PFSK-1 (cell line): Measurements from ENCODE around the gene DCD.

Source experiments
- FOXP2 ChIP-seq: optimal IDR thresholded peaks from 2 replicates; pipeline ENCODE3; 2011; ENCODE audit warnings: borderline replicate concordance, control low read depth, inconsistent platforms; ENCODE audit not compliant: insufficient read depth; ENCODE audit errors: extremely low read length, extremely low read depth
- POLR2AphosphoS5 ChIP-seq: IDR thresholded peaks from 2 replicates; pipeline ENCODE4 v1.6.1; 2012; ENCODE audit warnings: low read depth, mild to moderate bottlenecking, control low read depth, low read length, moderate library complexity
- SIN3A ChIP-seq: IDR thresholded peaks from 2 replicates; pipeline ENCODE4 v1.6.1; 2012; ENCODE audit warnings: mild to moderate bottlenecking, low read length, moderate library complexity, borderline replicate concordance; ENCODE audit not compliant: insufficient read depth
- TAF1 ChIP-seq: IDR thresholded peaks from 2 replicates; pipeline ENCODE4 v1.6.1; 2012; ENCODE audit warnings: low read length, control low read depth, borderline replicate concordance; ENCODE audit not compliant: insufficient read depth
- TF ChIP-seq, protein P1 (sequence below), 2 experiments: IDR thresholded peaks; 2 replicates each; pipeline versions ENCODE4 v1.6.1 to v1.8.0; 2011 to 2012; ENCODE audit warnings: low read depth in 2 of 2, low read length in 2 of 2, control low read depth in 1 of 2, inconsistent platforms in 1 of 2, mild to moderate bottlenecking in 1 of 2, moderate library complexity in 1 of 2; ENCODE audit not compliant: insufficient read depth in 1 of 2

DCD gene

DNA sequence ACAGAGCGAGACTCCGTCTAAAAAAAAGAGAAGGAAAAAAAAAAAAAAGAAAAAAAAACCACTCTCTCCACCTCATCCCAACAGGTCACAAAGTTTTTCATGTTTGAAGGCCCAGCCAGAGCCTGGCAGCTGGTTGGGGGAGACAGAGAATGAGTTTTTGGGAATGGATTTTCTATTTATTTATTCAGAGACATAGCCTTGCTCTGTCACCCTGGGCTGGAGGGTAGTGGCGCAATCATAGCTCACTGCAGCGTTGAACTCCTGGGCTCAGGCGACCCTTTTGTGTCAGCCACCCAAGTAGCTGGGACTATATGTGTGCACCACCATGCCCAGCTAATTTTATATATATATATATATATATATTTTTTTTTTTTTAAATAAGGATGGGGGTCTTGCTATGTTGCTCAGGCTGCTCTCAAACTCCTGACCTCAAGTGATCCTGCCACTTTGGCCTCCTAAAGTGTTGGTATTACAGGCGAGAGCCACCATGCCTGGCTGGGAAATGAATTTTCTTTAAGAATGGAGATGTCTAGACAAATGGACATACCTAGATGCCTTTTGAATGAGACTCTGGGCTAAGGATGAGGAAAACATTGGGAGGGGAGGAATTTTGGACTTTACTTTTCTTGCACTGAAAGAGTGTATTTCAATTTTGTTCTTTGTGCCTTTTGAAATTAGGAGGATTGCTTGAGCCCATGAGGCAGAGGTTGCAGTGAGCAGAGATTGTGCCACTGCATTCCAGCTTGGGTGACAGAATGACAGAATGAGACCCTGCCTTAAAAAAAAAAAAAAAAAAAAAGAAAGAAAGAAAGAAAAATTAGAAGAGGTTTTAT is 42.8 kb downstream of the DCD start:
- TF ChIP-seq TAF1 = no peak
- no peak for TF ChIP-seq SIN3A
- TF ChIP-seq POLR2AphosphoS5 = no peak
- TF ChIP-seq FOXP2 = no peak
- TF ChIP-seq, protein P1, sequence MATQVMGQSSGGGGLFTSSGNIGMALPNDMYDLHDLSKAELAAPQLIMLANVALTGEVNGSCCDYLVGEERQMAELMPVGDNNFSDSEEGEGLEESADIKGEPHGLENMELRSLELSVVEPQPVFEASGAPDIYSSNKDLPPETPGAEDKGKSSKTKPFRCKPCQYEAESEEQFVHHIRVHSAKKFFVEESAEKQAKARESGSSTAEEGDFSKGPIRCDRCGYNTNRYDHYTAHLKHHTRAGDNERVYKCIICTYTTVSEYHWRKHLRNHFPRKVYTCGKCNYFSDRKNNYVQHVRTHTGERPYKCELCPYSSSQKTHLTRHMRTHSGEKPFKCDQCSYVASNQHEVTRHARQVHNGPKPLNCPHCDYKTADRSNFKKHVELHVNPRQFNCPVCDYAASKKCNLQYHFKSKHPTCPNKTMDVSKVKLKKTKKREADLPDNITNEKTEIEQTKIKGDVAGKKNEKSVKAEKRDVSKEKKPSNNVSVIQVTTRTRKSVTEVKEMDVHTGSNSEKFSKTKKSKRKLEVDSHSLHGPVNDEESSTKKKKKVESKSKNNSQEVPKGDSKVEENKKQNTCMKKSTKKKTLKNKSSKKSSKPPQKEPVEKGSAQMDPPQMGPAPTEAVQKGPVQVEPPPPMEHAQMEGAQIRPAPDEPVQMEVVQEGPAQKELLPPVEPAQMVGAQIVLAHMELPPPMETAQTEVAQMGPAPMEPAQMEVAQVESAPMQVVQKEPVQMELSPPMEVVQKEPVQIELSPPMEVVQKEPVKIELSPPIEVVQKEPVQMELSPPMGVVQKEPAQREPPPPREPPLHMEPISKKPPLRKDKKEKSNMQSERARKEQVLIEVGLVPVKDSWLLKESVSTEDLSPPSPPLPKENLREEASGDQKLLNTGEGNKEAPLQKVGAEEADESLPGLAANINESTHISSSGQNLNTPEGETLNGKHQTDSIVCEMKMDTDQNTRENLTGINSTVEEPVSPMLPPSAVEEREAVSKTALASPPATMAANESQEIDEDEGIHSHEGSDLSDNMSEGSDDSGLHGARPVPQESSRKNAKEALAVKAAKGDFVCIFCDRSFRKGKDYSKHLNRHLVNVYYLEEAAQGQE (IDR thresholded peaks at IDR 0.05; ENCODE audit: insufficient read depth in 1 of 2, low read depth in 2 of 2, low read length in 2 of 2) = no peak

DNA sequence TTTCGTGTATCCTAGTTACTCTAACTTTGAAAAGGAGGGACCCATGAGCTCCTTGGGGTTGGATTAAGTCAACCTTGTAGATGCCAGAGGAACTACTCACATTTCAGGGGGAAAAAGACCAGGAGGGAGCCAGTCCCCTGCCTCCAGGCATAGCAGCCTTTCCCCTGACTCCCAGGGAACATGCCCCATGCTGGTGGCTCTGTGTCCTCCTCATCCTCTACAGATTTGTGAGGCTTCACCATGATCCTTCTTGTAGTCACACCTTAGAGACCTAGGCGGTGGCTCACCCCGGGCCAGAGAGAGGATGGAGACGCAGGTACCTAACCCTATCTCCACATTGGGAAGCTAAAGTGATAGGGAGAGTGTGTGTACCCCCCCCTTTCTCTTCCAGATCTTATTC is 43.7 kb downstream of the DCD start:
- TF ChIP-seq, protein P1 (IDR thresholded peaks at IDR 0.05; ENCODE audit: insufficient read depth in 1 of 2, low read depth in 2 of 2, low read length in 2 of 2) = no peak
- TF ChIP-seq POLR2AphosphoS5 (no peak), TAF1 (no peak), FOXP2 (no peak), SIN3A (no peak)

DNA sequence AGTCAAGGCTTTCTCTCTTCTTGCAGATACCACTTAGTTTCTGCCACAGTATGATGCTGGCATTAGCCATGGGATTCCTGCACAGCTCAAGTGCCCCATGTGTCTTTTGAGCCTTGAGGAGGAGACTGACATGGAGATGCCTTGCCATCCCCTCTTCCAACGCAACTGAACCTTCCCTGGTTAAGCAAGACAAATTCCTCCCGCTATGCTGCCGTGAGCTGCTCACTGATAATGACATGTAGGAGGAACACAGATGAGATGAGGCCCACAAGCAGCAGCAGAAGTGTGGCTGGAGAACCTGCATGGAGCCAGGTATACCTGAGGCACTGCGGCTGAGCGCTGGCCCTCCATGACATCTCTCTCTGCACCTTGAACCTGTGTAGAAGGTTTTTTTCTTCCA is 44.3 kb downstream of the DCD start:
- no peak for TF ChIP-seq FOXP2
- TF ChIP-seq, protein P1 (IDR thresholded peaks at IDR 0.05; ENCODE audit: insufficient read depth in 1 of 2, low read depth in 2 of 2, low read length in 2 of 2) = no peak
- no peak for TF ChIP-seq SIN3A
- no peak for TF ChIP-seq TAF1
- no peak for TF ChIP-seq POLR2AphosphoS5

DNA sequence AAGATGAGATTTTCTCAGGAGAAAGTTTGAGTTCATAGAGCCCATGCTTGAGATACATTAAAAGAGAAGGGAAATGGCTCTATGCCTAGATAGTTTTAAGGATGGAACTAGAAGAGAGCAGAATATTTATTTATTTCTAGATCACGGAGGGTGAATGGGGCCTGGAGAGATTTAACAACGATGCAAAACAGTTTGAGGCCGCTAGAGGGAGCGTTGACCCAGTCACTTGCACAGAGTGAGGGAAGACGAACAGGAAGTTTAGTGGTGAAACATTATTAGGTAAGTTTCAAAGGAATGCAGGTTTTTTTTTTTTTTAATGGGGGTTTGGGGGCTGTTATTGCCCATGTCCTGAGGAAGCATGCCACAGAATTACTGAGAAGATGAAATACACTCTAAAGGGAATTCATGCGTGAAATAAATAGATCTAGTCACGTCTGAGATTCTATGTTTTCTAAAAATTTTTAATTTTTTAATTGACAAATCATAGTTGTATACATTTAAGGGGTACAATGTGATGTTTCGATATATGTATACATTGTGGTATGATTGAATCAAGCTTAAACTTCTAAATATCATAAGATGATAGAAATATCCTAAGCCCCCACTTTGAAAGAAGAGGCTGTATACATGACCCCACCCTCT is 44.9 kb downstream of the DCD start:
- TF ChIP-seq, protein P1 (IDR thresholded peaks at IDR 0.05; ENCODE audit: insufficient read depth in 1 of 2, low read depth in 2 of 2, low read length in 2 of 2) = no peak
- TF ChIP-seq POLR2AphosphoS5 (no peak), FOXP2 (no peak), TAF1 (no peak), SIN3A (no peak)
